ENCODE results near the gene PDLIM1. TPM values are rescaled to one million over a fixed set of nuclear protein-coding genes. Genes with fewer than 3 reads are reported as not detected.

The PDLIM1 gene
- total and polyA plus RNA-seq, 9 of the 15 experiments (the other 6 are each of a cell fraction or from before 2014, with no cell fraction given), result 19.8 to 164 (median 39.1) TPM

- TF ChIP-seq ZNF518B (CRISPR knock-in tag; IDR thresholded peaks at IDR 0.05), result no peak
- no peak for TF ChIP-seq OTX1 (CRISPR knock-in tag; IDR thresholded peaks at IDR 0.05)
- TF ChIP-seq CXXC5 (CRISPR knock-in tag; IDR thresholded peaks at IDR 0.05), result no peak
- TF ChIP-seq IFI16 (CRISPR knock-in tag; IDR thresholded peaks at IDR 0.05), result no peak
- TF ChIP-seq FOXK1 (CRISPR knock-in tag; IDR thresholded peaks at IDR 0.05; ENCODE audit: borderline replicate concordance), result no peak
- TF ChIP-seq ZNF124 (CRISPR knock-in tag; IDR thresholded peaks at IDR 0.05), result no peak
- TF ChIP-seq TEAD1 (CRISPR knock-in tag; IDR thresholded peaks at IDR 0.05), result no peak
Measured at GRCh38 chr10:95241533-95241932, 49.3 kb downstream of the PDLIM1 start (continued).

GRCh38 chr10:95240811-95241210, 50.0 kb downstream of the PDLIM1 start:
- in situ Hi-C loops (cut with MboI) (loop anchor here (10.0 kb wide), 1 partner anchor 374 kb away; no protein-coding TSS in a partner anchor), intact Hi-C loops (cut with micrococcal nuclease) (loop anchor here (5.0 kb wide), 1 partner anchor 39 kb away; no protein-coding TSS in a partner anchor)
- WGBS (ENCODE audit: insufficient coverage, low coverage, missing lambda C conversion rate), result 50% methylated on average over 2 of the region's 6 CpGs
- POLR2A ChIA-PET, result no interaction called here
- no peak overlapping the region for H2AFZ ChIP-seq (ENCODE audit: low read depth, low read length)
- no peaks in the 10 kb centered on the region for H3K4me1 ChIP-seq (replicated peaks in 1 of 2; ENCODE audit: control insufficient read depth in 2 of 2, insufficient read depth in 2 of 2, low read length in 2 of 2)
- FAIRE-seq, result no peak
- CTCF ChIA-PET (ENCODE audit: low intra/inter-chr PET ratio), result no interaction called here
- no peak for DNase-seq (ENCODE audit: extremely low read depth in 1 of 4, low spot score in 3 of 4)
- H3K27me3 ChIP-seq (ENCODE audit: control insufficient read depth in 2 of 2, insufficient read depth in 2 of 2, low read length in 2 of 2), result no peaks in the 10 kb centered on the region
- H3K9ac ChIP-seq (ENCODE audit: insufficient read depth in 1 of 2, low read depth in 2 of 2, low read length in 2 of 2), result no peak overlapping the region
- no peak overlapping the region for H3K4me2 ChIP-seq (ENCODE audit: insufficient read depth, low read length)
- TF ChIP-seq TBP (optimal IDR thresholded peaks at IDR 0.05; ENCODE audit: low read depth, low read length) (no peak), MEF2D (tag; conservative IDR thresholded peaks at IDR 0.05; ENCODE audit: low read depth) (no peak), RBM25 (IDR thresholded peaks at IDR 0.05; ENCODE audit: low read depth, low read length, severe bottlenecking) (no peak)
- H3K9me1 ChIP-seq (ENCODE audit: control insufficient read depth, insufficient read depth, low read length), result no peaks in the 10 kb centered on the region
- peaks cover 65% of the 10 kb centered on the region; the same call in 2 of the 3 replicates for H3K36me3 ChIP-seq (ENCODE audit: control insufficient read depth, insufficient read depth, low read length)
- no peaks in the 10 kb centered on the region for H4K20me1 ChIP-seq (replicated peaks; ENCODE audit: control insufficient read depth, insufficient read depth, low read length)
- ATAC-seq, result no peak
- no peaks in the 10 kb centered on the region for H3K9me3 ChIP-seq (replicated peaks; ENCODE audit: control insufficient read depth, insufficient read depth, low read depth, low read length)
- no TSS peak for BruUV-seq (replicated peaks)
- H3K79me2 ChIP-seq (ENCODE audit: control insufficient read depth, insufficient read depth, low read length), result no peaks in the 10 kb centered on the region
- H3K27ac ChIP-seq (ENCODE audit: extremely low read depth, low read depth, low read length), result no peak overlapping the region
- H3K4me3 ChIP-seq, result no peak overlapping the region

All from K562 (cell line).